HG03439 (cell line): ENCODE data around the gene MBLAC1.
A peak's percentile ranks its signal among the peaks of the same experiment; 100 is the strongest.

Experiments used
- ATAC-seq: cut with Tn5 transposase; IDR thresholded peaks from one replicate; pipeline ENCODE4 v1.9.1; 2021; ENCODE audit warnings: mild to moderate bottlenecking, moderate library complexity; ENCODE audit not compliant: unreplicated experiment

Gene MBLAC1

GRCh38 chr7:100095704-100096103 is 31.1 kb upstream of the MBLAC1 start:
- ATAC-seq: no peak

- no peak for ATAC-seq
Observed at GRCh38 chr7:100098913-100099312, 27.9 kb upstream of the MBLAC1 start.

- ATAC-seq: no peak
Observed at GRCh38 chr7:100099452-100099851, 27.3 kb upstream of the MBLAC1 start.

GRCh38 chr7:100100420-100101015 is 26.2 kb upstream of the MBLAC1 start:
- ATAC-seq: peak; percentile 57

GRCh38 chr7:100101016-100101862 is 25.5 kb upstream of the MBLAC1 start, which contains the start of the genes AP4M1 and MCM7:
AP4M1 (plus strand) TSS chr7:100101643; CDS start chr7:100101715, 72 bp downstream.
MCM7 (minus strand) TSS chr7:100101397; CDS start chr7:100101294, 103 bp downstream.
- peak; percentile 81 for ATAC-seq

DNA sequence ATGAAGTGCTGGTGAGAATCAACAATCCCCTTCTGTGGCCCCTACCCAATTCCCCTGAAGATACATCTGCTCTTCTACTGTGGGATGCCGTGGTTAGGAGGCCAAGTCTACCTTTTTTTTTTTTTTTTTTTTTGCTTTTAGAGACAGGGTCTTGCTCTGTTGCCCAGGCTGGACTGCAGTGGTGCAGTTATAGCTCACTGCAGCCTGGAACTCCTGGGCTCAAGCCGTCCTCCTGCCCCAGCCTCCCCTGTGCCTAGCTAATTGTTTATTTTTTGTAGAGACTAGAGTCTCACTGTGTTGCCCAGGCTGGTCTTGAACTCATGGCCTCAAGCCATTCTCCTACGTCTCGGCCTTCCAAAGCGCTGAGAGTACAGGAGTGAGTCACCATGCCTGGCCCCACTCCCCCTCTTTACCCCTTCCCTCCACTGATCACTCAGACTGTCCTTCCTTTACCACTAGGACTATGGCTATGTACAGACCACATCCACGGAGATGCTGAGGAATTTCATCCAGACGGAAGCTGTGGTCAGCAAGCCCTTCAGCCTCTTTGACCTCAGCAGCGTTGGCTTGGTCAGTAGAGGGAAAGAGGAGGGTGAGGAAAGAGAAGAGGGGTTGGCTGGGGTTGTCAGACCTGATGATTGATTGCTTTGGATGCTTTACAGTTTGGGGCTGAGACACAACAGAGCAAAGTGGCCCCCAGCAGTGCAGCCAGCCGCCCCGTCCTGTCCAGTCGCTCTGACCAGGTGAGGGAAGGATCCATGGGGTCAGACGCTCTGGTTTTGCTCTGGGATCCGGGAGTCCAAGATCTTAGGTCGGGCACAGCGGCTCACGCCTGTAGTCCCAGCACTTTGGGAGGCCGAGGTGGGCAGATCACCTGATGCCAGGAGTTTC is 23.6 kb upstream of the MBLAC1 start:
- ATAC-seq: no peak

GRCh38 chr7:100105534-100105933 is 21.2 kb upstream of the MBLAC1 start:
- no peak for ATAC-seq

DNA sequence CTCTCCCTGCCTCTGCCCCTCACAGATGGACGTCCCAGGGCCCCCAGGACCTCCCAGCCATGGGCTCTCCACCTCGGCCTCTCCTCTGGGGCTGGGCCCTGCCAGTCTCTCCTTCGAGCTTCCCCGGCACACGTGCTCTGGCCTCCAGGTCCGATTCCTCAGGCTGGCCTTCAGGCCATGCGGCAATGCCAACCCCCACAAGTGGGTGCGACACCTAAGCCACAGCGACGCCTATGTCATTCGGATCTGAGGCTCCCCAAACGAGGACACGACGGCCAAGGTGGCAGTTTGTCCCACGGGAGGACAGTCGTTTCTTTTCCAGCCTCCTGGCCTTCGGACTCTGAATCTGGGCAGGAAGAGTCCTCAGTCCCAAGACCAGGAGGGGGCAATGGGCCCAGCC is 20.1 kb upstream of the MBLAC1 start:
- ATAC-seq: no peak

DNA sequence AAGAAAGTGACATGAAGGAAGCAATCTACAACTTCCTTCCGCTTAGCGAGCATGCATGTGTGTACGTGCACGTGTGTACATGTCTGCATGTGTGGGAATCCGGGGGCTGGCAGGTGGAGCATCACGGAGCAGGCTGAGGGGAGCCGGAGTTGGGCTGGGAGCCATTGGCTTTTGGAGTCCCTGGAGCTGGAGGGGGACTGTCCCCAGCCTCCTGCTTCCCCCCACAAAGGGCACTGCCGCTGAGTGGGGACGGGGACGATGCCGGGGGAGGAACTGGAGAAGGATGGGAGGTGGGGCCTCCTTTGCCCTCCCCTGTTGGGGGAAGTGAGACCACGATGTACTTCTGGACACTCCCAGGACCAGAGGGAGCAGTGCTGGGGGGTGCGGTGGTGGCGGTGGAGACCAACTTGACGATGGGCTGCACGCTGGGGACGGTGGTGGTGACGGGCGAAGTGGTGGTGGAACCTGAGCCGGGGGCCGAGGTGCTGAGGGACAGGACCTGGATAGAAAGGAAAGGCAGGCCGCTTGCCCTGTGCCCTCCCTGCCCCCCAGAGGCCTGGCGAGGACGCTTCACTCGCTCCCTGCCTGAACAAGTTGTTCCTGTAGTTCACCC is 19.5 kb upstream of the MBLAC1 start:
- no peak for ATAC-seq

DNA sequence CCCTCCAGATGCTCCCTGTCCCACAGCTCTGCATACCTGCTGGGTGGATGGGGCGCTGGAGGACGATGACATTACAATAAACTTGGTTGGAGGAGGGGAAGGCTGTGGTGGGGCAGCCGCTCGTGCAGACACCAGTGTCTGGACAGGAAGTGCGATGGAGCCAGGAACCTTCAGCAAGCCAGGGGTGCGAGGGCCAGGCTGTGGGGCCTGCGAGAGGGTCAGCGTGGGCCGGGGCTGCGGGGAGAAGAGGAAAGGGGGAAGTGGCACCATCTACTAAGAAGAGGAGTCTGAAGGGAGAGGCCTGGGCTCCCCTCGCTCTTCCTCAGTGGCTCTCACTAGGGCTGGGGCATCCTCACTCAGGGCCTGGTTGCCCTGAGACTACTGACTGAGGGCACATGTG is 18.9 kb upstream of the MBLAC1 start:
- ATAC-seq: no peak

DNA sequence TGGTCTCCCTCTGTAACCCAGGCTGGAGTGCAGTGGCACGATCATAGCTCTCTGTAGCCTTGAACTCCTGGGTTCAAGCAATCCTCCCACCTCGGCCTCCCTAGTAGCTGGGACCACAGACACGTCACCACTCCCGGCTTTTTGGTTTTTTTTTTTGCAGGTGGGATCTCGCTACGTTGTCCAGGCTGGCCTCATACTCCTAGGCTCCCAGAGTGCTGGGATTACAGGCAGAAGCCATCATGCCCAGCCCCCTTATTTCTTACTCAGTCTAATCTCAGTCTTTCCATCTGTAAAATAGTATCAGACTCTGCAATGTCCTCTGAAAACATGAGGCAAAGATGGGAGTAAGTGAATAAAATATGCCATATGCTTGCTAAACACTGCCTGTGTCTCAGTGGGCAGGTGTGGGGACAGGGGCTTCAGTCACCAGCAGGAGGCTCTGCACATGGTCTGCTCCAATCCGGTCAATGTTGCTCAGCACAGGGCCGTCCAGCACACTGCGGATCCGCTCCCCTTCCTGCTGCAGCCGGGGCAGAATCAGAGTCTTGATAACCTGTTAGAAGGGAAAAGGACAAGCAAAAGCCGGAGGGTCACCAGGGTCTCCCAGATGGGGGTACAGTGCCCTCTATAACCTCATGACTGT is 17.1 kb upstream of the MBLAC1 start:
- ATAC-seq: no peak

DNA sequence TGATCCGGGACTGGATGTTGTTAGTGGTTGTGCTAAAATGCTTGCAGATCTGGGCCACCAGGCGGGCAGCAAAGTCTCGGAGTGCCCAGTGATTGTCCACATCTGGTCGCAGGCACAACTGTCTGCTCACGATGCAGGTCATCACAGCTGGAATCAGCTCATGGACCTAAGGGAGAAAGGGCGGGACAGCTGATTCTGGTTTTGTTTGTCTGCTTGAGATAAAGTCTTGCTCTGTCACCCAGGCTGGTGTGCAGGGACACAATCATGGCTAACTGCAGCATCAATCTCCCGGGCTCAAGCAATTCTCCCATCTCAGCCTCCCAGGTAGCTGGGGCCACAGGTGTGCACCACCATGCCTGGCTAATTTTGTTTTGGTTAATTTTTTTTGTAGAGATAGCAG is 15.6 kb upstream of the MBLAC1 start:
- ATAC-seq: no peak

- no peak for ATAC-seq
Observed at GRCh38 chr7:100111914-100112313, 14.9 kb upstream of the MBLAC1 start.

GRCh38 chr7:100115026-100115425 is 11.7 kb upstream of the MBLAC1 start:
- ATAC-seq: no peak

GRCh38 chr7:100118388-100119071 is 8.2 kb upstream of the MBLAC1 start:
- no peak for ATAC-seq

DNA sequence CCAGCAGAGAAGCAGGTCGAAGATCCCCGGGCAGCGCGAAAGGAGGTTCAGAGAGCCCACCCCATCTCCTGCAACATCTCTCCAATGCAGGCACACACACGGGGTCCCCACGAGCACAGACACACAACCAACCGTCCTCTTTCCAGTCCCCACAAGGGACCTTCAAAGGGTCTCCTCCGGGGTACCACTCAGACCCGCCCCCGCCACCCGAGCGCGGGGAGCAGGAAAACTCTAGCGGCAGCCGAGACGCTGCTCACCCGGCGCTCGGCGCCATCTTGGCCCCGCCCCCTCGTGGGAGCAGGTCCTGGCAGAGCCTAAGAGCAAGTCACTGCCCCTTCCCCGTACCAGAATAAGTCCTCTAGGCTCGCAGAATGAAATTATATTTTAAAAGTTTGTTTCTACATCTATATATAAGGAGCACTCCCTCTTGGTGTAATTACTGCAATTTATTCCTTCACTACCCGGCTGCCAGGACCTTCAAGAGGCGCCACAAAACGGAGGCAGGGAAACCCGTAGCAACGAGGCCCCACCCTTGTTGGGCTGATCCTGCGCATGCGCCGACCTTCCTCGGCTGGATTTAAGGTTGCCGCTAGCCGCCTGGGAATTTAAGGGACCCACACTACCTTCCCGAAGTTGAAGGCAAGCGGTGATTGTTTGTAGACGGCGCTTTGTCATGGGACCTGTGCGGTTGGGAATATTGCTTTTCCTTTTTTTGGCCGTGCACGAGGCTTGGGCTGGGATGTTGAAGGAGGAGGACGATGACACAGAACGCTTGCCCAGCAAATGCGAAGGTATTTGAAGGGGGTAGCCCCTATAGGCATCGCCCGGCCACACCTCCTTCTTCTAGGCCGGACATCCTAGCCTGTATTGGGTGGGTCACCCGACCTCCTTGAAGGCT is 7.4 kb upstream of the MBLAC1 start, which contains the start of the genes CNPY4 and TAF6:
Gene CNPY4, plus strand, starts transcription at position 563 of the 898 bp plus-strand sequence. Its CDS starts 111 bp downstream, at position 674.
Gene TAF6, minus strand, starts transcription at position 287 of the 898 bp plus-strand sequence. CDS start 5,149 bp downstream, outside the sequence.
- peak; percentile 77 for ATAC-seq

GRCh38 chr7:100119970-100120732 is 6.6 kb upstream of the MBLAC1 start:
- ATAC-seq: peak; percentile 37

DNA sequence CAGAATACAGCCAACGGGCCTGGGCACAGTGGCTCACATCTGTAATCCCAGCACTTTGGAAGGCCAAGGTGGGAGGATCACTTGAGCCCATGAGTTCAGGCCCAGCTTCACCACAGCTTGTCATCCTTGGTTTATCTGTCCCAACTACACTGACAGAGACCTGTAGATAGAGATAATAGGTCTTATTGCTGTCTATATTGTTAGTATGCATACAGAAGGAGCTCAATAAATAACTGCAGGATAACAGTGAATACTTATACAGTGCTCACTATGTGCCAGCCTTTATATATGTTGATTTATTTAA is 6.1 kb upstream of the MBLAC1 start:
- no peak for ATAC-seq
